Uterus (tissue), 4 donors: Measurements from ENCODE around the gene CD72. TPM values are rescaled to one million over a fixed set of nuclear protein-coding genes. Genes with fewer than 3 reads are reported as not detected.

Experiments
- DNase-seq, 2 donors: peaks; one replicate each; pipeline ENCODE4 v3.0.0-alpha.2; 2019 to 2020
- H3K27ac ChIP-seq, 2 donors: fragments of 200-600 bp; sonication (generic); 1 replicate in 1 of 2; 2 replicates in 1 of 2; pipeline ENCODE4 v1.5.1; 2016 to 2018
- H3K27me3 ChIP-seq, 2 donors: fragments of 200-600 bp; sonication (generic); one replicate each; pipeline ENCODE4 v1.5.1; 2018 to 2019; ENCODE audit warnings: control low read depth in 1 of 2
- H3K36me3 ChIP-seq, 2 donors: fragments of 200-600 bp; sonication (generic); one replicate each; pipeline ENCODE4 v1.5.1; 2019; ENCODE audit warnings: control low read depth in 1 of 2
- H3K4me1 ChIP-seq, 2 donors: fragments of 200-600 bp; sonication (generic); one replicate each; pipeline ENCODE4 v1.5.1; 2018 to 2019; ENCODE audit warnings: control low read depth in 1 of 2
- H3K4me3 ChIP-seq, 2 donors: fragments of 200-600 bp; sonication (generic); 1 replicate in 1 of 2; 2 replicates in 1 of 2; pipeline ENCODE4 v1.5.1; 2018 to 2019; ENCODE audit warnings: mild to moderate bottlenecking in 1 of 2
- H3K9me3 ChIP-seq, 2 donors: fragments of 200-600 bp; sonication (generic); one replicate each; pipeline ENCODE4 v1.5.1; 2019; ENCODE audit warnings: control low read depth in 1 of 2
- POLR2A ChIP-seq, 2 donors: fragments of 450-650 bp; IDR thresholded peaks; one replicate each; pipeline ENCODE4 v1.6.1; 2016; ENCODE audit warnings: antibody characterized with exemption in 2 of 2, mild to moderate bottlenecking in 1 of 2, moderate library complexity in 1 of 2
- intact Hi-C: fragments of 100-400 bp; cut with DNase I; formaldehyde crosslinking; loops from one replicate; pipeline ENCODE4 v1.15.1; 2023; ENCODE audit warnings: low total_unique reads
- total RNA-seq, 4 donors: library from RNA; depleted of rRNA in 3 of 4; stranded (reverse); fragments of >200 nt in 3 of 4; gene quantifications; one replicate each; pipeline versions ENCODE4 v1.1.0 to v1.2.4, GENCODE V29; 2014 to 2023
- TF ChIP-seq, protein P1 (sequence below), 4 experiments: fragments of 200-600 bp in 2 of 4; fragments of 450-650 bp in 2 of 4; sonication (generic) in 2 of 4; IDR thresholded peaks; one replicate each; pipeline ENCODE4 v1.5.1; 2016 to 2019; ENCODE audit warnings: antibody characterized with exemption in 4 of 4, mild to moderate bottlenecking in 2 of 4, moderate library complexity in 1 of 4
- donor health status: DM: yes; HTN: yes; CAD: no.

The CD72 gene
- total RNA-seq, 4 donors from 2014 or later = 2.8 to 3.0 TPM; not detected in 2

DNA sequence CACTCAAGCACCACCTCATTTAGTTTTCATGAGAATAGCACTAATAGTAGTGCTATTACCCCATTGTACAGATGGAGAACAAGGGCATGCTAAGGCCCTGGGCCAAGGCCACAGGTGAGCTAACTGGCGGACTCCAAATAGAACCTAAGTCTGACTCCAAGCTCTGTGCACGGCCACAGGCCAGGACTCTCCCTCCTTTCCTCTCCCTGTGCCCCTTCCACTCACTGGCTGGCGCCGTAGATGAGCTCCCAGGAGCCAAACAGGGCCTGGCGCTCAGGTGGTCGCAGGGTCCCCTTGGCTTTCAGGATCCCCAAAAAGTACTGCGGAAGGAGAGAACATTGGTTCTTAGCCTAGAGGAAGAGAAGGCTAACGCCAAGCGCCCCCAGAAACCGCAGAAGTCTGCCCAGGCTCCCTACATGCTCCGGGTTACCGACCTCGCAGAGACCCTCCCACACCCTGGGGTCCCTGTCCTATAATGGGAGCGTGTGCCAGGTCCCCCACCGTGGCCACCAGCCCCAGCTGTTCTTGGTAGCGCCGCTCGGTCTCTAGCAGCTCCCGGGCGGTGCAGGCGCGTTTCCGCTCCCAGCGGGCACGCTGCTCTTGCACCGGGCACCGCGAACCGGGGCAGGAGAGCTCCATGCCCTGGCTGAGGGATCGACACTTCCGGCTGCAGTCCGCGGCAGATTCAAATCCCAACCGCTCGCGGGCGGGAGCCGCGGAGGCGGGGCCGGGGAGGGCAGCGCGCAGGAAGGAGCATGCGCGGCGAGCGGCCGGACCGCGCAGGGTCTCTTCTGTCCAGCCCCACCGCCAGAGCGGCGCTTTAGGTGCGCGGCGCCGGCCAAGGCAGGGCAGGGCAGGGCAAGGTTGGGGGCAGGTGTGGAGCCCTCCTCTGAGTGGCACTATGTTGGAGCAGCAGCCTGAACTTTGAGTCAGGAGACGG, 46.6 kb upstream of the CD72 start, which contains the start of gene ARHGEF39:
Gene ARHGEF39 (minus strand): TSS at position 665 of the 940 bp plus-strand sequence. CDS start 26 bp downstream, at position 639.
- H3K27me3 ChIP-seq = no peaks in the 10 kb centered on the region
- H3K4me1 ChIP-seq = peaks cover 0 to 6% of the 10 kb centered on the region in 2 donors
- peak within 1 kb of the TSS; percentile 36 to 52 for H3K4me3 ChIP-seq
- peak within 1 kb of the TSS; percentile 63 to 79 for H3K27ac ChIP-seq
- intact Hi-C loops = no loop called here
- peak; percentile 68 to 81 for DNase-seq
- TF ChIP-seq, protein P1, sequence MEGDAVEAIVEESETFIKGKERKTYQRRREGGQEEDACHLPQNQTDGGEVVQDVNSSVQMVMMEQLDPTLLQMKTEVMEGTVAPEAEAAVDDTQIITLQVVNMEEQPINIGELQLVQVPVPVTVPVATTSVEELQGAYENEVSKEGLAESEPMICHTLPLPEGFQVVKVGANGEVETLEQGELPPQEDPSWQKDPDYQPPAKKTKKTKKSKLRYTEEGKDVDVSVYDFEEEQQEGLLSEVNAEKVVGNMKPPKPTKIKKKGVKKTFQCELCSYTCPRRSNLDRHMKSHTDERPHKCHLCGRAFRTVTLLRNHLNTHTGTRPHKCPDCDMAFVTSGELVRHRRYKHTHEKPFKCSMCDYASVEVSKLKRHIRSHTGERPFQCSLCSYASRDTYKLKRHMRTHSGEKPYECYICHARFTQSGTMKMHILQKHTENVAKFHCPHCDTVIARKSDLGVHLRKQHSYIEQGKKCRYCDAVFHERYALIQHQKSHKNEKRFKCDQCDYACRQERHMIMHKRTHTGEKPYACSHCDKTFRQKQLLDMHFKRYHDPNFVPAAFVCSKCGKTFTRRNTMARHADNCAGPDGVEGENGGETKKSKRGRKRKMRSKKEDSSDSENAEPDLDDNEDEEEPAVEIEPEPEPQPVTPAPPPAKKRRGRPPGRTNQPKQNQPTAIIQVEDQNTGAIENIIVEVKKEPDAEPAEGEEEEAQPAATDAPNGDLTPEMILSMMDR (IDR thresholded peaks at IDR 0.05) = peak in 1 of 4 experiments; percentile 29
- TF ChIP-seq POLR2A (IDR thresholded peaks at IDR 0.05) = peak; percentile 24 to 25
- H3K36me3 ChIP-seq = no peaks in the 10 kb centered on the region
- H3K9me3 ChIP-seq = no peaks in the 10 kb centered on the region

- Histone ChIP-seq H3K9me3 (no peaks in the 10 kb centered on the region), H3K4me3 (no peak overlapping the region), H3K27me3 (no peaks in the 10 kb centered on the region), H3K4me1 (peaks cover 0 to 6% of the 10 kb centered on the region in 2 donors), H3K36me3 (no peaks in the 10 kb centered on the region), H3K27ac (peak overlapping the region; percentile 96 to 99)
- intact Hi-C loops = no loop called here
- DNase-seq = no peak
- TF ChIP-seq, protein P1 (IDR thresholded peaks at IDR 0.05) = no peak
- no peak for TF ChIP-seq POLR2A (IDR thresholded peaks at IDR 0.05)
Observed at GRCh38 chr9:35662437-35662836, 44.2 kb upstream of the CD72 start.

GRCh38 chr9:35661756-35662350, 43.6 kb upstream of the CD72 start:
- H3K27me3 ChIP-seq = no peaks in the 10 kb centered on the region
- peak overlapping the region; percentile 96 to 99 for H3K27ac ChIP-seq
- H3K4me3 ChIP-seq = no peak overlapping the region
- no peaks in the 10 kb centered on the region for H3K9me3 ChIP-seq
- intact Hi-C loops = no loop called here
- no peaks in the 10 kb centered on the region for H3K36me3 ChIP-seq
- H3K4me1 ChIP-seq = peaks cover 0 to 6% of the 10 kb centered on the region in 2 donors
- no peak for DNase-seq
- TF ChIP-seq POLR2A (IDR thresholded peaks at IDR 0.05) = no peak
- TF ChIP-seq, protein P1 (IDR thresholded peaks at IDR 0.05) = no peak

DNA sequence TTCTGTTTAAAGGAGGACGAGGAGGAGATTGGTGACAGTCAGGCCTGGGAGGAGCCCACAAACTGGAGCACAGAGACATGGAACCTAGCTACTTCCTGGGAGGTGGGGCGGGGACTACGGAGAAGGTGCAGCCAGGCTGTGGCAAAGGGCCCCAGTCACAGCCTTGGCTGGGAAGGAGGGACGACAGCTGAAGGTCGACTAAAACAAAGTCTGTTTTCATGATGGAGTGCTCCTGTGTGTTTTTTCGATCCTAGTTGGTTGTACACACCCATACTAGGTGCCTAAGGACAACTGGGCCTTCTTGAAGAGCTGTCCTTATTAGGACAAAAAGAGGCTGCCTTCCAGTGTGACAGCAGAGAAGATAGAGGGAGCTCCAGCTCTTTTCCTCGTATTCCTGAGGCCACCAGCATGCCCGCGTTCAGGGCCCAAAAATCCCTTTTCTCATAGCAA, 42.8 kb upstream of the CD72 start:
- peak in 1 of 2 donors; percentile 36 for DNase-seq
- Histone ChIP-seq H3K9me3 (no peaks in the 10 kb centered on the region), H3K27ac (peak overlapping the region; percentile 96 to 99), H3K4me3 (no peak overlapping the region), H3K4me1 (peaks cover 0 to 6% of the 10 kb centered on the region in 2 donors), H3K36me3 (no peaks in the 10 kb centered on the region), H3K27me3 (no peaks in the 10 kb centered on the region)
- TF ChIP-seq, protein P1 (IDR thresholded peaks at IDR 0.05) = peak; percentile 37 to 62 (median 52)
- TF ChIP-seq POLR2A (IDR thresholded peaks at IDR 0.05) = no peak
- intact Hi-C loops = no loop called here
